GM18511 (cell line): Measurements from ENCODE around the gene THSD8.

Experiments
- ATAC-seq: cut with Tn5 transposase; IDR thresholded peaks from one replicate; pipeline ENCODE4 v1.9.1; 2021; ENCODE audit warnings: mild to moderate bottlenecking, moderate library complexity; ENCODE audit not compliant: unreplicated experiment

The THSD8 gene

GRCh38 chr19:12779162-12779993 is 22.5 kb upstream of the THSD8 start:
- no peak for ATAC-seq

DNA sequence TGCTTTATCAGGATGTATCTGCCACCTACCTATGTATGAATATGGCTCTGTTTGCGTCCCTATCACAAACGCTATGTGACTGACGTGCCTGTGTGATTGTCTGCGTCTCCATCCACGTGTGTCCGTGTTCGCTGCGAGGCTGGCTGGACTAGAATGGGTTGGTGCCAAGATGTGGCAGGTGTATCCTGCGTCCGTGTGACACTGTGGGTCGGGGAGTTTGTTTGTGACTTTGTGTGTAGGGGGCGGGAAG is 19.8 kb upstream of the THSD8 start:
- ATAC-seq: no peak

GRCh38 chr19:12782424-12783290 is 19.2 kb upstream of the THSD8 start:
- ATAC-seq: peak; percentile 34

DNA sequence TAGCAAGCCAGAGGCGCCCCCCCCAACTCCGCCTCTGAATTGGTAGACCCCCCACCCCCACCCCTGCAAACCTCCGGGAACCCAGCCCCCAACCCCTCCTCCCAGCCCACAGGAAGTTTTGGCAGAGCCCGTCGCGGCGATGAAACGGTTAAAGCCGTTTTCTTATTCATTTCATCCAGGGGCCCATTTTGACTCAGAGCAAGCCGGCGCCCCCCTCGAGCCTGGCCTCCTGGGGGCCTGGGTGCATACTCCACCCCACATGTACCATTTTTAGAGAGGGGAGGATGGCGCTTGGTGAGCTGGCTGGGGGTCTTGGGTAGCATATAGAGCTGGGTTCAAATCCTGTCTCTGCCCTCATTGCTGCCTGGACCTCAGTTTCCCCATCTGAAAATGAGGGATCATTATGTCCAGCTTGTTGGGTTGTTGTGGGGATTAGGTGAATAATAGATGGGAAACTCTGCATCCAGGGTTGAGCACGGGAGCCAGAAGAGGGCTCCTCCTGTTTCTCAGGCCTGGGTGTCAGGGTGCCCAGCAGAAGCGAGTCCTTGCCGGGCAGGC is 18.5 kb upstream of the THSD8 start:
- ATAC-seq: no peak

- no peak for ATAC-seq
These were observed 17.9 kb upstream of the THSD8 start for GRCh38 chr19:12783849-12784393.

DNA sequence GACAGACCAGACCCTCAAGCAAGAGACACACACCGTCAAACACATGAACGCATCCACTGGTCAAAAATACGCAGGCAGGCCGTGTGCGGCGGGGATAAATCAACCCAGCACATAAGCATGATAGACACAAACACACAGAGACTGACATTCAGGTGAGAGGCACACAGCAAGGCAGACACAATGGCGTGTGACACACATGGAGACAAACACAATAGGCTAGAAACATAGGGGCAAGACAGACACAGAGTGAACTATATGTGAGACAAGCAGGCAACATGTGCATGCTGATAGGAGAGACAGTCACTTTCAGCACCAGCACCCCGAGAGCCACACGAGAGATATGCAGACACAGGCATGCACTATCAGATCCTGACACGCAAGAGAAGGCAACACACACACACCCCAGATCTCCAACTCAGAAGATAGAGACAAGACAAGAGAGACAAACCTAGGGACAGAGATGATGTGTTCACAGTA is 17.4 kb upstream of the THSD8 start:
- no peak for ATAC-seq

- no peak for ATAC-seq
These were observed 16.9 kb upstream of the THSD8 start for GRCh38 chr19:12784871-12785430.

DNA sequence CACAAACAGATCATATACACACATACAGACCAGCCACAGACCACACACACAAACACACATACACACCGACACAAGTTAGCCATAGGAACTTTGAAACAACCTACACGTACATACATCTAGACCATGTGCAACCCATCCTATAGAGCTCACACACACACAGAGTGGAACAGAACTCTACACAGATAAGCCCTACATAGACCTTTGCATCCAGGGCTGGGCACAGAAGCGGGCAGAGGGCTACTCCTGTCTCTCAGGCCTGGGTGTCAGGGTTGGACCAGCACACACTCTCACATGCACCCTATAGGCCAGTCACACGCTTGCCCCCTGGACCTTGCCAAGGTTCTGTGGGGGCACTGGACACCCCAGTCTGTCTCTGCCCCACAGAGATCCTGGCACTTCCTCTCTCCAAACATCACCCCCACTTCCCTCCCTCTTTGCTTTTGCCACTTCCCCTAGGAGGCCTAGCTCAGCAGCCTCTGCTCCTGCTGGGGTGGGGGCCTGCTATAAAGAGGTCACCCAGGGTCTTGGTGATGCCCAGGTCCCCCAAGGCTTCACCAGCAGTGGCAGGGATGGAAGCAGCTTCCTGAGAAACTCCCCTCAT is 16.3 kb upstream of the THSD8 start:
- no peak for ATAC-seq

- no peak for ATAC-seq
These were observed 15.6 kb upstream of the THSD8 start for GRCh38 chr19:12786141-12786870.

DNA sequence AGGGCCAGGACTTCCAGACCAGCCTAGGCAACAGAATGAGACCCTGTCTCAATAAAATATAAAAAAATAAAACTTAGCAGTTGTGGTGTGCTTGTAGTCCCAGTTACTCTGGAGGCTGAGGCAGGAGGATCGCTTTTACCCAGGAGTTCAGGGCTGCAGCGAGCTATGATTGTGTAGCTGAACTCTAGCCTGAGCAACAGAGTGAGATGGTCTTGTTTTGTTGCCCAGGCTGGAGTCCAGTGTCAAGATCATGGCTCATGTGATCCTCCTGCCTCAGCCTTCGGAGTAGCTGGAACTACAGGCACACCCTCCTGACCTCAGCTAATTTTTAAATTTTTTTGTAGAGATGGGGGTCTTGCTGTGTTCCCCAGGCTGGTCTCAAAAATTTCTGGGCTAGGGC is 14.9 kb upstream of the THSD8 start:
- ATAC-seq: no peak

- no peak for ATAC-seq
These were observed 14.4 kb upstream of the THSD8 start for GRCh38 chr19:12787458-12787857.

DNA sequence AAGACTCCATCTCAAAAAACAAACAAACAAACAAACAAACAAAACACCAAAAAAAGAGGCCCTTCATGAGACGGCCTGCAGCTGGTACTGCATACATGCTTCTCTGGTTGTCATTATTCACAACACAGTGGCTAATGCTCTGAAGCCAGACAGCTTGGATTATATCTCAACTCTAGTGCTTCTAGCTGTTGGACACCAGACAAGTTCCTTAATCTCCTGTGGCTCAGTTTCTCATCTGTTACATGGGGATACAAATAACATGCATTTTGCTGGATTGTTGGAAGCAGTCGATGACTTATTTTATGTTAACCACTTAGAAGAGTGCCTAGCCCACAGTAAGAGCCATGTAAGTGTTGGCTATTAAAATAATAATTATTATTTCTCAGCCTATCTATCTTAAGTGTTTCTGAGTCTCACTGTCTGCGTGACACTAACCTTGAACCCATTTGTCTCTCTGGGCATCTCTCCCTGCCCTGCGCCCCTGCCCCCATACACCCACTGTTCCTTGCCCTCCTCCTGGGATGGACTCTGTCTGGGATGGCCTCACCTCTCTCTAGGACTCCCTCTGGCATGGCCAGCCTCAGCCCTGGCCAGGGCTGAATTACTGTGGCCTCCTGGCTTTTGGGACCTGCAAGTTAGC is 13.7 kb upstream of the THSD8 start:
- ATAC-seq: no peak

GRCh38 chr19:12788682-12789097 is 13.2 kb upstream of the THSD8 start:
- ATAC-seq: no peak

DNA sequence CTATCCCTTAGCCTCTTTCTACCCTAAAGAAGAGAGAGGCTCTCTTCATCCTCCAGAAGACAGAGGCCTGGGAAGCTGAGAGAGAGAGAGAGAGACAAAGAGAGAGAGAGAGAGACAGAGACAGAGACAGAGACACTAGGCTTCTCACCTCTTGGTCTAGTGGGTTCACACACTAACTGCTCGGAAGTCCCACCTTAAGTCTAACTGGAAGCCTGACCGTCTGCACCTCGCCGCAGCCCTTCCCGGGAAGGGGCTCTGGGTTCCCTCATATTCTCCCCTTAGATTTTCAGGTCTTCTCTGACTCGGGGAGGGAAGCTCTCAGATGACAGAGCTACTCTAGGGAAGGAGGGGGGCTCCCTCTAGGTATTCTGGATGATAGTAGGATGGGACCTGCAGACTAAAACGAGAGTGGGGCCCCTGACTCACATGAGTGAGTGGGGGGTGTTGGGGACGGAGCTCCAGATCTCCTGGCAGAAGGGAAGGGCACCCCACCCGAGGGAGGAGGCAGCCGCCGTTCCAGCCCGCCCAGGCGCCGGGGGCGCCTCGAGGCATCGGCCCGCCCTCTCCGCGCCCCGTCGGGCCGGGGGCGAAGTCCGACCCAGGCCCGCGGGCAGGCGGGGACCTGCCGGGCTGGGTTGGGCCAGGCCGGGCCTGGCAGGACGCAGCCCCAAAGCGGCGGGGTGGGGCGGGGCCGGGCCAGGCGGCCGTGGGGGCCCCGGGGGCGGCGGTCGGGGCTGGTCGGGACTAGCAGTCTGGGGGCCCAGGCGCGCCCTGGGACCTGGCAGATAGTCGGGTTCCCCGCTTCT is 12.6 kb upstream of the THSD8 start:
- no peak for ATAC-seq

GRCh38 chr19:12789904-12790619 is 11.8 kb upstream of the THSD8 start:
- ATAC-seq: peak; percentile 45

- ATAC-seq: no peak
These were observed 11.1 kb upstream of the THSD8 start for GRCh38 chr19:12790628-12791344.

- ATAC-seq: peak; percentile 30
These were observed 10.4 kb upstream of the THSD8 start, which contains the start of gene JUNB for GRCh38 chr19:12791345-12792050. Gene JUNB, plus strand, starts transcription at chr19:12791486. Its CDS starts 286 bp downstream, at chr19:12791772.
